Ectodermal cell (in vitro differentiated cells): Measurements from ENCODE around the gene BRPF1.
A peak's percentile ranks its signal among the peaks of the same experiment; 100 is the strongest.

ENCODE experiments used
- H3K27ac ChIP-seq: 2 replicates; pipeline ENCODE4 v1.7.0; 2013; ENCODE audit warnings: mild to moderate bottlenecking, low read depth, low read length; ENCODE audit not compliant: insufficient read depth, poor library complexity, severe bottlenecking
- H3K27me3 ChIP-seq: 2 replicates; pipeline ENCODE4 v1.7.0; 2013; ENCODE audit warnings: mild to moderate bottlenecking, low read length; ENCODE audit not compliant: insufficient read depth, control insufficient read depth, poor library complexity, severe bottlenecking
- H3K36me3 ChIP-seq: one replicate; pipeline ENCODE4 v1.7.0; 2013; ENCODE audit warnings: low read length; ENCODE audit not compliant: control insufficient read depth, insufficient read depth
- H3K4me1 ChIP-seq: one replicate; pipeline ENCODE4 v1.7.0; 2013; ENCODE audit warnings: low read length; ENCODE audit not compliant: control insufficient read depth, insufficient read depth
- H3K4me3 ChIP-seq: 2 replicates; pipeline ENCODE4 v1.7.0; 2013; ENCODE audit warnings: low read depth, low read length, control low read depth; ENCODE audit not compliant: insufficient read depth
- H3K9me3 ChIP-seq: 2 replicates; pipeline ENCODE4 v1.7.0; 2013; ENCODE audit warnings: mild to moderate bottlenecking, low read length, moderate library complexity; ENCODE audit not compliant: control insufficient read depth
- WGBS, 2 experiments: methylation state at CpG; one replicate each; pipeline ENCODE4 v1.1.7; 2013; ENCODE audit warnings: missing lambda C conversion rate in 2 of 2; 5-methylcytosine and 5-hydroxymethylcytosine counted together

Gene BRPF1

GRCh38 chr3:9793161-9793781 is 61.7 kb downstream of the BRPF1 start:
- 1 to 2% methylated on average over 23 of the region's 23 CpGs for WGBS, 2 experiments
- Histone ChIP-seq H3K27ac (peak overlapping the region; percentile 100), H3K36me3 (peaks cover 29% of the 10 kb centered on the region), H3K27me3 (no peaks in the 10 kb centered on the region), H3K4me1 (no peaks in the 10 kb centered on the region), H3K9me3 (no peaks in the 10 kb centered on the region), H3K4me3 (peak overlapping the region; percentile 95)

- H3K27ac ChIP-seq = no peak overlapping the region
- H3K36me3 ChIP-seq = peaks cover 30% of the 10 kb centered on the region
- WGBS, 2 experiments = 94 to 96% methylated on average over 11 of the region's 11 CpGs
- no peak overlapping the region for H3K4me3 ChIP-seq
- H3K27me3 ChIP-seq = no peaks in the 10 kb centered on the region
- no peaks in the 10 kb centered on the region for H3K4me1 ChIP-seq
- H3K9me3 ChIP-seq = no peaks in the 10 kb centered on the region
Observed at GRCh38 chr3:9794400-9794799, 62.9 kb downstream of the BRPF1 start.

GRCh38 chr3:9795207-9795606 is 63.7 kb downstream of the BRPF1 start:
- 96% methylated on average over 5 of the region's 5 CpGs for WGBS, 2 experiments
- no peaks in the 10 kb centered on the region for H3K4me1 ChIP-seq
- no peak overlapping the region for H3K27ac ChIP-seq
- H3K4me3 ChIP-seq = no peak overlapping the region
- H3K36me3 ChIP-seq = peaks cover 30% of the 10 kb centered on the region
- H3K27me3 ChIP-seq = no peaks in the 10 kb centered on the region
- H3K9me3 ChIP-seq = no peaks in the 10 kb centered on the region

- H3K9me3 ChIP-seq = no peaks in the 10 kb centered on the region
- no peaks in the 10 kb centered on the region for H3K4me1 ChIP-seq
- H3K27ac ChIP-seq = no peak overlapping the region
- H3K36me3 ChIP-seq = peaks cover 36% of the 10 kb centered on the region
- H3K27me3 ChIP-seq = no peaks in the 10 kb centered on the region
- 95 to 96% methylated on average over 12 of the region's 12 CpGs for WGBS, 2 experiments
- no peak overlapping the region for H3K4me3 ChIP-seq
Observed at GRCh38 chr3:9797196-9797945, 65.8 kb downstream of the BRPF1 start.
